GM21529 (cell line): ENCODE data around the gene IQCN.

ENCODE experiments used
- ATAC-seq: cut with Tn5 transposase; IDR thresholded peaks from one replicate; pipeline ENCODE4 v1.9.1; 2021; ENCODE audit not compliant: unreplicated experiment

IQCN gene

GRCh38 chr19:18286973-18287635 lies 12.9 kb upstream of the IQCN start:
- ATAC-seq, result no peak

GRCh38 chr19:18284712-18285360 lies 10.6 kb upstream of the IQCN start:
- ATAC-seq, result no peak

- ATAC-seq, result no peak
These were observed 9.1 kb upstream of the IQCN start for GRCh38 chr19:18283338-18283737.

- ATAC-seq, result no peak
These were observed 8.5 kb upstream of the IQCN start for GRCh38 chr19:18282788-18283141.

GRCh38 chr19:18282021-18282787 lies 8.0 kb upstream of the IQCN start:
- ATAC-seq, result no peak

GRCh38 chr19:18281082-18282020 lies 7.1 kb upstream of the IQCN start, which contains the start of gene JUND:
Gene JUND, minus strand, starts transcription at chr19:18281622. Its CDS starts 138 bp downstream, at chr19:18281484.
- ATAC-seq, result peak; percentile 62

GRCh38 chr19:18280247-18281081 lies 6.2 kb upstream of the IQCN start:
- no peak for ATAC-seq

GRCh38 chr19:18279516-18280246 lies 5.4 kb upstream of the IQCN start:
- ATAC-seq, result no peak

GRCh38 chr19:18279266-18279515 lies 4.9 kb upstream of the IQCN start:
- no peak for ATAC-seq

- no peak for ATAC-seq
These were observed 4.4 kb upstream of the IQCN start for GRCh38 chr19:18278521-18279265.

GRCh38 chr19:18274781-18275356 lies 617 bp upstream of the IQCN start:
- no peak for ATAC-seq

GRCh38 chr19:18273561-18274218 lies 562 bp downstream of the IQCN start:
- no peak for ATAC-seq

- ATAC-seq, result no peak
These were observed 2.8 kb downstream of the IQCN start for GRCh38 chr19:18271433-18271841.

GRCh38 chr19:18270326-18270725 lies 3.9 kb downstream of the IQCN start:
- ATAC-seq, result no peak

GRCh38 chr19:18269070-18269723 lies 5.1 kb downstream of the IQCN start:
- no peak for ATAC-seq

GRCh38 chr19:18266771-18267686 lies 7.2 kb downstream of the IQCN start:
- no peak for ATAC-seq

GRCh38 chr19:18265582-18265981 lies 8.7 kb downstream of the IQCN start:
- no peak for ATAC-seq
